KBM-7 (cell line): ENCODE data around the gene TCF7.

Experiments
- DNase-seq: peaks from one replicate; pipeline ENCODE4 v3.0.0-alpha.2; 2015
- in situ Hi-C: fragments of 300-500 bp; cut with MboI; formaldehyde crosslinking; loops from 2 replicates; pipeline ENCODE4 v1.14.3; 2020; ENCODE audit warnings: low sequenced_read_pairs, low pct_unique_long_range_greater_than_20kb, mixed read lengths

The TCF7 gene

GRCh38 chr5:134088291-134088690 lies 26.2 kb upstream of the TCF7 start:
- in situ Hi-C loops, result no loop called here
- DNase-seq, result no peak

- in situ Hi-C loops, result no loop called here
- DNase-seq, result no peak
Measured at GRCh38 chr5:134088994-134089560, 25.4 kb upstream of the TCF7 start.

DNA sequence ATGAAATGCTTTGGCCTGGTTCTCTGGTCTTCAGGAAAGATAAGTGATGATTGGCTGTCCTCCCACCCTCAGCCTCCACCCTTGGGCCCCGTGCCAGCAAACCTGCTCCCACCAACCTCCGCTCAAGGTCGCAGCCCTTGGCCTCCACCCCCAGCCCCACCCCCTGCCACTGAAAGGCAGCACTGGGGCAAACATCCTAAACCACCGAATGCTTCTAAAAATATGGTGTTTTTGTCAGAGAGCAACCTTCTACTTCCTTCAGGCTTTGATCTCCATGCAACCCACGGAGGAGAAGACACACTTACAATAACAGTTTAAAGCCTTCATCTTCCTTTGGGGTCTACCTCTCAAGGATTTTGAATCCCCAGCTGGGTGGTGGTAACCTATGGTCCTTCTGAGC lies 24.0 kb upstream of the TCF7 start:
- no peak for DNase-seq
- in situ Hi-C loops, result no loop called here

DNA sequence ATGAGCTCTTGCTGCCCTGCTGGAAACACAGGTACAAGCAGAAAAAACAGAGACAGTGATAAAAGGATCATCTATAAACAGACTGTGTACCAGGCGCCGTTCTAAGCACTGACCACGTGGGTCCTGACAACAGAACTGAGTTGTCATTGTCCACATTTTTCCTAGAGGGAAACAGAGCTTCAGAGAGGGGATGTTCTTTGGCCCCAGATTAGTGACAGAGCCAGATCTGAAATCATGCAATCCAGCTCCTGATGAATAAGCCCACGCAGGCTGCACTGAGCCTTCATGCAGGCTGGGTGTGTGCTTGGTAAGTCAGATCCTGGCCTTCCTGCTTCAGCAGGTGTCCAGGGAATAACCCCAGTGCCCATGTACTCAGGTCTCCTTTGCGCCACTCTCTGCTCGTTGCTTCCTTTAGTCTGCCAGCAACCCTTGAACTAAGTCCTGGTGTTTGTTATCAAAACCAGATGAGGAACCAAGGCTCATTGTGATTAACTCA lies 22.8 kb upstream of the TCF7 start:
- no peak for DNase-seq
- in situ Hi-C loops, result no loop called here

- DNase-seq, result no peak
- in situ Hi-C loops, result no loop called here
Measured at GRCh38 chr5:134092875-134093274, 21.6 kb upstream of the TCF7 start.

DNA sequence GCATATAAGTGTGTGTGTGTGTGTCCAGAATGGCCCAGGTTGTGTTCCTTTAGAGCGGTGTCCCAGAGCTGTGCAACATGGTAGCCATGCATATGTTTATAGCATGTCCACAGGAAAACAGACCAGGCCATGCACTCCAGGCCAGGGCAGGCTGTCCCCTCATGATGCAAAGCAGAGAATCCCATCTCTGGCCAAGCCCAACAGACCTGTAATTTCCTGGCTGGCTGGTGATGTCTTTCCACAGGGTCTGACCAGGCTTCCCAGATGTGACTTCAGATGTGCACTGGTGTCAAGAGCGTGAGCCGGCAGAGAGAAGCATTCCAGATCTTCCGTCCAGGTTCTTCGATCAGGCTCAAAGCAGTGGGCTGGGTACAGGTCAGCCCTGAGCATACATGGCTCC lies 21.1 kb upstream of the TCF7 start:
- in situ Hi-C loops, result no loop called here
- DNase-seq, result no peak

DNA sequence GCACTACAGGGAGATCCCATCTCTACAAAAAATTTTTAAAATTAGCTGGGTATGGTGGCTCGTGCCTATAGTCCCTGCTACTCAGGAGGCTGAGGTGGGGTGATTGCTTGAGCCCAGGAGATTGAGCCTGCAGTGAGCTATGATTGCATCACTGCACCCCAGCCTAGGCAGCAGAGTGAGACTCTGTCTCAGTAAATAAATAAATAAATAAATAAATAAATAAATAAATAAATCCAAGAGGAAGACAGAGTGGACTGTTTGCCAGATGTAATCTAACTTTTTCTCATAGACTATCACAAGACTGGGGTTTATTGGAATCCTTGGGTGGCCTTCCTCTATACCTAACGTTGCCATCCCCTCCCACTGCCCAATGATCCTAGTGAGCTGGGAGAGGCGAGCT lies 19.2 kb upstream of the TCF7 start:
- in situ Hi-C loops, result no loop called here
- DNase-seq, result no peak

DNA sequence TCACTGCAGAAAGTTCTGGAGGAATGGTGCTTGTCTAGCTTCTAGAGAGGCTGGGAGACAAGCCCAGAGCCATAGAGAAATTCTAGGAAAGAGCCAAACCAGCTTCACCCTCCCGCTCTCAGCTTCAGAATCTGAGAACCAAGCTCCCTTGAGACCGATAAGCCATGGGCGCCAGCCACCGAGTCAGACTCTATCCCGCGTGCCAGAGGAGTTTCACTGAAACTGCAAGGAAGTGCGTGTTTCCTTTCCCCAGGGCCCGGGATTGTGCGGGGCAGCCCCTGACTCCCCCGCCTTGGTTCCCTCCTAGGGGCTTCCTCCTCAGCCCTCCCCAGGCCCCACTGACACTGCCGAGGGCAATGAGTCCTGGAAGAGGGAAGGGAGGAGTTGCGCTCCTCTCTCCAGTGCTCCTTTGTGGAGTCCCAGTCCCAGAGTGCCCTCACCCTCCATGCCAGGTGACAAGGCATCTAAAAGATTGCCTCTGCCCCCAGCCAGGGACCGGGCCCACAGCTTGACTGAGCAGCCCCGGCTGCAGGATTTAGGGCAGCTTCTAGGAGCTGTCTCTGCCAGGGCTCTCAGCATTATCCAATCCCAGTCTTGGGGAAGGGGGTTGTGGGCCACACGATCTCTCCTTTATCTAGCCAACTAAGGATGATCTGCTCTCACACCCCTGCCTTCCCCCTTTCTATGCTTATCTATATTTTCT lies 18.4 kb upstream of the TCF7 start:
- in situ Hi-C loops, result no loop called here
- DNase-seq, result no peak

DNA sequence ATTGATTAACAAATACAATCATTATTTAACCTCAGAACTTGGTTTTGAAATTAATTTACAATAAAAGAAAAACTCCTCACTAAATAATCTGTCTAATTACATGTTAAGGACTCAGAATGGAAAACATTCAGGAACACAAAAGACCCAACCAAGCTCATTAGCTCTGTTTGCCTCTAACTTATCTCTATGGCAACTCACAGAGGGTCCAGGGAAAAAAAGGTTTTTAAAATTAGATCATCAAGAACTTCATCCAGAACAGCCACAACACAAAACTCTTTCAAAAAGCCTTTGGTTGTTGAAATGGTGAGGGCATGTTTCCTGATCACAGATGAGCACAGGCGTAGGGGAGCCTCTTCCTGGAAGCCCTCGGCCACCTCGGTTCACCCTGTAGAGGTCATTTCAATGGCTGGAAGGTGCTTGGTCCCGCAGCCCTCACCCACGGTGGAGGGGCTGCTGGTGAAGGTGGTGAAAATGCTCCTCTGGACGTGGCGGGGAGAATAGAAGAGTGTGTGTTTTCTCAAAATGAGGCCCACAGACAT lies 17.2 kb upstream of the TCF7 start:
- DNase-seq, result no peak
- in situ Hi-C loops, result no loop called here

GRCh38 chr5:134098690-134099089 lies 15.8 kb upstream of the TCF7 start:
- in situ Hi-C loops, result no loop called here
- DNase-seq, result no peak

DNA sequence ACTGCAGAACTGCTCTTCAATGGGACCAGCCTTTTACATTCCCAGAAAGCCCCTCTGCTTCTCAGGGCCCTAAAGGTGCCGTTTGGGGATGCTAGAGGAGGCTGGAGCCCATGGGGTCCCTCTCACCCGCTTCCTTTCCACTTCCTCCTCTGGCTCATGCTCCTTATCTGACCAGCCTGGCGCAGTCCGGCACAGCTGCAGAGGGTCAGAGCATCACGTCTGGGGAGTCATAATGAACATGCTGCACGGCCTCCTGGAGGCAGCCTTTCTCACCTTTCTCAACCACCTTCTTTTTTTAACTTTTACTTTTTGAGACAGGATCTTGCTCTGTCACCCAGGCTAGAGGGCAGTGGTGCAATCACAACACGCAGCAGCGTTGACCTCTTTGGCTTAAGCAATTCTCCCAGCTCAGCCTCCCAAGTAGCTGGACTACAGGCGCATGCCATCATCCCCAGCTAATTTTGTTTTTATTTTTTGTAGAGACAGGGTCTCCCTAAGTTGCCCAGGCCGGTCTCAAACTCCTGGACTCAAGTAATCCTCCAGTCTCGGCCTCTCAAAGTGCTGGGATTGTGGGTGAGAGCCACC lies 15.1 kb upstream of the TCF7 start:
- in situ Hi-C loops, result no loop called here
- DNase-seq, result no peak

- in situ Hi-C loops, result no loop called here
- DNase-seq, result no peak
Measured at GRCh38 chr5:134099939-134100282, 14.6 kb upstream of the TCF7 start.

DNA sequence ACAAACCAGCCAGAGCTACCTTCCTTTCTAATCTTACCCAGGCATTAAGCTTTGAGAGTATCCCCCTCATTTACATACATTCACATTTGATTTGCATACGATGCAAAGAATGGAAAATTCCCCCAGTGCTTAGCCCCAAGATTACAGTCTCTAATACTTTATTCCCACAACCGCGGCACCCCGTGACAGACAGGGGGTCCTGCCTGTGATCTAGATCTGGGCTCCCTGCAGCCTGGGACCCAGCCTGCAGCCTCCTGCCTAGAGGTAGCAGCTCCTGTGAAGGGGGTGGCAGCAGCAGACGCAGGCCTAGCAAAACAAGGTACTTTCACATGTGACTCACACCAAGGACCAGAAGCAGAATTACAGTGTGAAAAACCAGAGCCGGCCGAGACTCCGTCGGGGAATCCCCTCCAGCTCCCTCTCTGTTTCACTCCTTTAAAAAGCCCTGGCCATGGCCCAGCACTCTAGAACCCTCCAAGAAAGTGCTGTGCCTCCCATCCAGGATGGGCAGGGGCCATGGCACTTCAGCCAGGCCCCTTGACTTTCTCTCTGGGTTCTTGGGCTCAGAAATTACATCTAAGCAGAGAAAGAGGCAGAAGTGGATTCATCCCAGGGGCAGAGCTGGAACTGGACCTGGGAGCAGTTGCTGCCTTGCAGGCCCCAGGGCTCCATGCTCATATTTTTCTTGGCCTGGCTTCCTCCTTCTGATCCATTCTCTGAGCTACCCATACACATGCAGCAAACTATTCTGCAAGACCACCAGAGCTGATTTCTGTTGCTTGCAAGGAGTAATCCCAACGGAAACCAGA lies 14.0 kb upstream of the TCF7 start:
- DNase-seq, result no peak
- in situ Hi-C loops, result no loop called here

GRCh38 chr5:134101686-134102439 lies 12.6 kb upstream of the TCF7 start:
- DNase-seq, result peak; percentile 81
- in situ Hi-C loops, result no loop called here

- no peak for DNase-seq
- in situ Hi-C loops, result no loop called here
Measured at GRCh38 chr5:134103397-134103796, 11.1 kb upstream of the TCF7 start.

DNA sequence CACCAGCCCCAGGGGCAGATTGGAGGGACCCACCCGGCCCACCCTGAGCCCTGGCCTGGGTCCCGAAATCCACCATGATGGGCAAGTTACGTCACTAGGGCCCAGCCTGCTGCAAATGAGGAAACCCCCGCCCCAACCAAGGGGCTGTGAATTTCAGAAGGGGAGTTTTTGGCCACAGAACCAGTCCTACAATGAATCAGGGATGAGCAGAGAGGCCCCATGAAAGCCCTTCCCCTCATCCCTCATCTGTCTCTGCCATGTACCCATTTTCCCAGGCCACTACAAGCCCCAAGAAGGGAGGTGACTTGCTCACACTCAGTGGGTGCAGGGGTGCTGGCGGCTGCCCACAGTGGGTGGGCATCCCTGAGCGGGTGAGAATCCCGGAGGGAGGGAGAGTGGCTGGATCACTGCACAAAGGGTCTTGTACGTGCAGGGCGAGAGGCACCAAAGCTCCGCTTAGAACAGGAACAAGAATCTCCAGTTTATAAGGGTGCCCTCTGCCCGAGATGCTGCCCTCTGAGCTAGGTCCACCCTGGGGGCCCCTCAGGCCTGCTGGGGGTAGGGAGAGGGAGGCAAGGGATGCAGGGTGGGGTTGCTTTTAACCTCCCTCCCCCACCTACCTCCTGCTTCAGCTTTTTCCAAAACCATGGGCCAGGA lies 10.4 kb upstream of the TCF7 start:
- DNase-seq, result no peak
- in situ Hi-C loops, result no loop called here

GRCh38 chr5:134106991-134107701 lies 7.3 kb upstream of the TCF7 start:
- DNase-seq, result no peak
- in situ Hi-C loops, result no loop called here

DNA sequence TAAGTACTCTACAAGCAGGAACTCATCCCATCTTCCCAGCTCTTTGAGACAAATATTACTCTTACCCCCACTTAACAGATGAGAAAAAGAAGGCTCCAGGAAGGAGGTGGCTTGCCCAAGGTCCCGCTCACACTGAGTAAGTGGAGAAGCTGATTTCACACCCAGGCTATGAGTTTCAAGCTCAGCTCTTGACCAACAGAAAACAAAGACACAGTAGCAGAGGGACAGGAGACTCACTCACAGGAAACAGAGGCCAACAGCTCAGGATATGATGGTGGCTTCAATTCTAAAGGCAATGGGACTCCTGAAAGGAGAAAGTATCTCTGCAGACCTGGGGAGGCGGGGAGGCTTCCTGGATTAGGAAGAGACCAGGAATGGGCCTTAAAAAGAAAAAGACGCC lies 6.7 kb upstream of the TCF7 start:
- in situ Hi-C loops, result no loop called here
- DNase-seq, result no peak
